GM12878 (cell line): ENCODE data around the gene UBE2F. TPM values are rescaled to one million over a fixed set of nuclear protein-coding genes. Genes with fewer than 3 reads are reported as not detected.

Source experiments
- ATAC-seq: fragments of 200-7000 bp; cut with Tn5 transposase; 3 replicates; pipeline ENCODE4 v1.9.1; 2020; ENCODE audit warnings: mild to moderate bottlenecking, moderate library complexity
- BruUV-seq: library from RNA; stranded (reverse); fragments of 400-500 nt; replicated peaks from 2 replicates; lab custom pipeline; 2021; lab: Mats Ljungman, UMichigan
- CTCF ChIA-PET: fragments of 300-600 bp; sonication (Branson Sonifier 250); formaldehyde crosslinking; extraction: SDS; loops from one replicate; lab custom pipeline; 2021; ENCODE audit warnings: inconsistent platforms; lab: Yijun Ruan, JAX
- POLR2A ChIA-PET: fragments of 350-600 bp; formaldehyde crosslinking; extraction: SDS; loops from one replicate; lab custom pipeline; 2021; ENCODE audit warnings: inconsistent platforms; lab: Charles Lee
- RAD21 ChIA-PET: fragments of 300-600 bp; sonication (Branson Sonifier 250); formaldehyde crosslinking; loops from one replicate; lab custom pipeline; 2023; ENCODE audit warnings: antibody characterized with exemption; ENCODE audit not compliant: unreplicated experiment; lab: Charles Lee
- SMC1A ChIA-PET: fragments of 300-600 bp; sonication (Branson Sonifier 250); formaldehyde crosslinking; loops from one replicate; lab custom pipeline; 2023; ENCODE audit not compliant: unreplicated experiment, uncharacterized antibody; lab: Charles Lee
- DNase-seq: peaks from one replicate; pipeline ENCODE4 v3.0.0-alpha.2; 2011; ENCODE audit warnings: low read depth, low spot score
- FAIRE-seq: peaks from 3 replicates; lab custom pipeline; 2011; peaks lifted over from hg19 to GRCh38; lab: Jason Lieb, UNC
- H2AFZ ChIP-seq: 2 replicates; pipeline ENCODE4 v1.6.0; 2011; ENCODE audit warnings: low read depth, low read length, control low read depth; ENCODE audit not compliant: control insufficient read depth
- H3K27ac ChIP-seq: 2 replicates; pipeline ENCODE4 v1.5.1; 2011; ENCODE audit warnings: control low read depth; ENCODE audit not compliant: control insufficient read depth, insufficient read depth
- H3K27me3 ChIP-seq, 2 experiments: replicated peaks in 1 of 2; 2 replicates each; pipeline versions ENCODE4 v1.6.0 to v1.6.1; 2011; ENCODE audit warnings: low read length in 1 of 2; ENCODE audit not compliant: control insufficient read depth in 2 of 2, insufficient read depth in 2 of 2
- H3K36me3 ChIP-seq, 2 experiments: 2 replicates each; pipeline ENCODE4 v1.5.1; 2011; ENCODE audit warnings: low read length in 1 of 2; ENCODE audit not compliant: control insufficient read depth in 2 of 2, insufficient read depth in 2 of 2
- H3K4me1 ChIP-seq: 2 replicates; pipeline ENCODE4 v1.6.1; 2011; ENCODE audit warnings: mild to moderate bottlenecking, low read length, moderate library complexity, mixed read lengths; ENCODE audit not compliant: control insufficient read depth, insufficient read depth
- H3K4me2 ChIP-seq: 2 replicates; pipeline ENCODE4 v1.6.0; 2011; ENCODE audit warnings: control low read depth; ENCODE audit not compliant: control insufficient read depth, insufficient read depth
- H3K4me3 ChIP-seq: fragments of 200-600 bp; sonication (generic); 2 replicates; pipeline ENCODE4 v1.5.1; 2016
- H3K79me2 ChIP-seq: 2 replicates; pipeline ENCODE4 v1.6.0; 2011; ENCODE audit warnings: low read length; ENCODE audit not compliant: control insufficient read depth, insufficient read depth
- H3K9ac ChIP-seq: 2 replicates; pipeline ENCODE4 v1.8.0; 2011; ENCODE audit warnings: low read length, control low read depth, mixed read lengths; ENCODE audit not compliant: control insufficient read depth, insufficient read depth
- H3K9me3 ChIP-seq: replicated peaks from 3 replicates; pipeline ENCODE4 v1.5.1; 2011; ENCODE audit warnings: mild to moderate bottlenecking, low read length; ENCODE audit not compliant: control insufficient read depth, insufficient read depth
- H4K20me1 ChIP-seq: 2 replicates; pipeline ENCODE4 v1.6.0; 2011; ENCODE audit not compliant: control insufficient read depth, insufficient read depth
- BMI1 ChIP-seq: fragments of 450-650 bp; IDR thresholded peaks from 2 replicates; pipeline ENCODE4 v1.6.1; 2016; ENCODE audit warnings: mild to moderate bottlenecking, moderate library complexity, borderline replicate concordance
- CEBPB ChIP-seq, 2 experiments: fragments of 150-350 bp in 1 of 2; IDR thresholded peaks; 2 replicates each; pipeline ENCODE4 v1.6.1; 2012 to 2014; ENCODE audit warnings: low read depth in 2 of 2, low read length in 2 of 2, borderline replicate concordance in 1 of 2, inconsistent platforms in 1 of 2
- EED ChIP-seq: sonication (generic); IDR thresholded peaks from 2 replicates; pipeline ENCODE4 v1.6.1; 2016; ENCODE audit warnings: antibody characterized with exemption, low read depth
- EP300 ChIP-seq, 2 experiments: fragments of 150-350 bp in 1 of 2; IDR thresholded peaks; 2 replicates each; pipeline ENCODE4 v1.6.1; 2011 to 2012; ENCODE audit warnings: low read depth in 2 of 2, low read length in 2 of 2, borderline replicate concordance in 1 of 2, improper control_type of control experiment in 1 of 2, inconsistent platforms in 1 of 2; ENCODE audit not compliant: control insufficient read depth in 1 of 2
- ESRRA ChIP-seq: IDR thresholded peaks from 2 replicates; pipeline ENCODE4 v1.6.1; 2012; ENCODE audit warnings: mild to moderate bottlenecking, low read length, improper control_type of control experiment
- HDAC2 ChIP-seq: fragments of 200-600 bp; sonication (generic); IDR thresholded peaks from 2 replicates; pipeline ENCODE4 v1.6.1; 2017
- KLF5 ChIP-seq: fragments of 450-650 bp; IDR thresholded peaks from 2 replicates; pipeline ENCODE4 v1.6.1; 2014; ENCODE audit warnings: mild to moderate bottlenecking; ENCODE audit not compliant: partially characterized antibody
- POLR2AphosphoS2 ChIP-seq: IDR thresholded peaks from 2 replicates; pipeline ENCODE4 v1.6.1; 2011; ENCODE audit warnings: low read depth, mild to moderate bottlenecking, low read length, improper control_type of control experiment, moderate library complexity
- POU2F2 ChIP-seq: IDR thresholded peaks from 3 replicates; pipeline ENCODE4 v1.6.1; 2011; ENCODE audit warnings: low read depth, mild to moderate bottlenecking, low read length, borderline replicate concordance
- SRF ChIP-seq, 2 experiments: IDR thresholded peaks; 2 replicates each; pipeline ENCODE4 v1.6.1; 2011; ENCODE audit warnings: low read depth in 2 of 2, low read length in 2 of 2, mild to moderate bottlenecking in 1 of 2, moderate library complexity in 1 of 2
- ZNF384 ChIP-seq: IDR thresholded peaks from 2 replicates; pipeline ENCODE4 v1.6.1; 2012; ENCODE audit warnings: low read depth, mild to moderate bottlenecking, low read length, improper control_type of control experiment, borderline replicate concordance
- WGBS: methylation state at CpG from one replicate; pipeline ENCODE4 v1.1.6; 2016; ENCODE audit warnings: low lambda C conversion rate; ENCODE audit not compliant: insufficient replicate concordance, insufficient coverage; ENCODE audit errors: missing lambda C conversion rate; 5-methylcytosine and 5-hydroxymethylcytosine counted together
- in situ Hi-C: fragments of 300-500 bp; cut with MboI; formaldehyde crosslinking; loops from 9 replicates; pipeline ENCODE4 v1.14.3; 2018; ENCODE audit warnings: mixed read lengths
- intact Hi-C: fragments of 100-400 bp; cut with micrococcal nuclease; formaldehyde crosslinking; loops from one replicate; pipeline ENCODE4 v1.14.2; 2022; ENCODE audit not compliant: unreplicated experiment
- polyA plus RNA-seq, 11 experiments: library from polyadenylated mRNA; depleted of rRNA in 4 of 11; unstranded in 6 of 11; stranded (reverse) in 5 of 11; fragments of >200 nt; fragmentation: Nextera tagmentation in 4 of 11; fragmentation: Illumina TruSeq in 1 of 11; extraction: Ambion mirVana in 4 of 11; extraction: Trizol in 1 of 11; gene quantifications; 1 replicate in 1 of 11; 2 replicates in 10 of 11; pipeline versions ENCODE4 v1.2.1 to v1.2.3, GENCODE V29; 2011 to 2016; ENCODE audit warnings: inconsistent platforms in 2 of 11, missing spikeins in 2 of 11, low read depth in 1 of 11
- total RNA-seq, 4 experiments: library from RNA; depleted of rRNA in 3 of 4; stranded (reverse); fragments of >200 nt in 3 of 4; fragmentation: Illumina TruSeq in 1 of 4; extraction: Trizol in 1 of 4; gene quantifications; 2 replicates each; pipeline versions ENCODE4 v1.2.1 to v1.2.3, GENCODE V29; 2013 to 2021
- TF ChIP-seq, protein P1 (sequence below): IDR thresholded peaks from 2 replicates; pipeline ENCODE4 v1.6.1; 2012; ENCODE audit warnings: low read depth, low read length, improper control_type of control experiment
- TF ChIP-seq, protein P2 (sequence below): fragments of 450-650 bp; IDR thresholded peaks from 2 replicates; pipeline ENCODE4 v1.6.1; 2017; ENCODE audit warnings: low read depth, mild to moderate bottlenecking, moderate library complexity
- TF ChIP-seq, protein P3 (sequence below): IDR thresholded peaks from 2 replicates; pipeline ENCODE4 v1.6.1; 2012; ENCODE audit warnings: mild to moderate bottlenecking, low read depth, low read length
- TF ChIP-seq, protein P4 (sequence below): IDR thresholded peaks from 2 replicates; pipeline ENCODE4 v1.6.1; 2011; ENCODE audit warnings: low read depth, low read length, improper control_type of control experiment, borderline replicate concordance

Gene UBE2F
- total and polyA plus RNA-seq, 10 of the 15 experiments (the other 5 are each of a cell fraction or from before 2014, with no cell fraction given), result 12.3 to 64.4 (median 31.5) TPM

DNA sequence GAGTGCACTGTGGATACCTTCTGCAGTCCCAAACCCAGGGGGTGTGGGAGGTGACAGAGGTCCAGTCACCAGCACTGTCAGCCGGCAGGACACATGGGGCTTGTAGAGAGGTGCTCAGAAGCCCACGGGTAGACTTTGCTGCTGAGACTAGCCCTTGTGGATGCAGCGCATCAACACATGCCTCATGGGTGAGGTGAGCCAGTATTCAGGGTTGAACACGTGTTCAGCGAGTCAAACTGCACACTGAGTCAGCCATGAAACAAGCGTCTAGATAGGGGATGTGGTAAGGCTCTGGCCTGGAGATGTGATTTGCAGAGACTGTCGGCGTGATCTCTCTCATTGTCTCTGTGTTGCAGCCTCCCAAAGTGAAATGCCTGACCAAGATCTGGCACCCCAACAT, 58.2 kb downstream of the UBE2F start (continued):
- no peak for TF ChIP-seq SRF (IDR thresholded peaks at IDR 0.05; ENCODE audit: low read depth in 2 of 2, low read length in 2 of 2)
- TF ChIP-seq, protein P1, sequence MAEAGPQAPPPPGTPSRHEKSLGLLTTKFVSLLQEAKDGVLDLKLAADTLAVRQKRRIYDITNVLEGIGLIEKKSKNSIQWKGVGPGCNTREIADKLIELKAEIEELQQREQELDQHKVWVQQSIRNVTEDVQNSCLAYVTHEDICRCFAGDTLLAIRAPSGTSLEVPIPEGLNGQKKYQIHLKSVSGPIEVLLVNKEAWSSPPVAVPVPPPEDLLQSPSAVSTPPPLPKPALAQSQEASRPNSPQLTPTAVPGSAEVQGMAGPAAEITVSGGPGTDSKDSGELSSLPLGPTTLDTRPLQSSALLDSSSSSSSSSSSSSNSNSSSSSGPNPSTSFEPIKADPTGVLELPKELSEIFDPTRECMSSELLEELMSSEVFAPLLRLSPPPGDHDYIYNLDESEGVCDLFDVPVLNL, result no peak
- no peak for TF ChIP-seq CEBPB (IDR thresholded peaks at IDR 0.05; ENCODE audit: borderline replicate concordance in 1 of 2, low read depth in 2 of 2, low read length in 2 of 2)
- no peak for TF ChIP-seq EED
- no peak for TF ChIP-seq KLF5
- TF ChIP-seq, protein P2, sequence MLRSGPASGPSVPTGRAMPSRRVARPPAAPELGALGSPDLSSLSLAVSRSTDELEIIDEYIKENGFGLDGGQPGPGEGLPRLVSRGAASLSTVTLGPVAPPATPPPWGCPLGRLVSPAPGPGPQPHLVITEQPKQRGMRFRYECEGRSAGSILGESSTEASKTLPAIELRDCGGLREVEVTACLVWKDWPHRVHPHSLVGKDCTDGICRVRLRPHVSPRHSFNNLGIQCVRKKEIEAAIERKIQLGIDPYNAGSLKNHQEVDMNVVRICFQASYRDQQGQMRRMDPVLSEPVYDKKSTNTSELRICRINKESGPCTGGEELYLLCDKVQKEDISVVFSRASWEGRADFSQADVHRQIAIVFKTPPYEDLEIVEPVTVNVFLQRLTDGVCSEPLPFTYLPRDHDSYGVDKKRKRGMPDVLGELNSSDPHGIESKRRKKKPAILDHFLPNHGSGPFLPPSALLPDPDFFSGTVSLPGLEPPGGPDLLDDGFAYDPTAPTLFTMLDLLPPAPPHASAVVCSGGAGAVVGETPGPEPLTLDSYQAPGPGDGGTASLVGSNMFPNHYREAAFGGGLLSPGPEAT, result no peak

DNA sequence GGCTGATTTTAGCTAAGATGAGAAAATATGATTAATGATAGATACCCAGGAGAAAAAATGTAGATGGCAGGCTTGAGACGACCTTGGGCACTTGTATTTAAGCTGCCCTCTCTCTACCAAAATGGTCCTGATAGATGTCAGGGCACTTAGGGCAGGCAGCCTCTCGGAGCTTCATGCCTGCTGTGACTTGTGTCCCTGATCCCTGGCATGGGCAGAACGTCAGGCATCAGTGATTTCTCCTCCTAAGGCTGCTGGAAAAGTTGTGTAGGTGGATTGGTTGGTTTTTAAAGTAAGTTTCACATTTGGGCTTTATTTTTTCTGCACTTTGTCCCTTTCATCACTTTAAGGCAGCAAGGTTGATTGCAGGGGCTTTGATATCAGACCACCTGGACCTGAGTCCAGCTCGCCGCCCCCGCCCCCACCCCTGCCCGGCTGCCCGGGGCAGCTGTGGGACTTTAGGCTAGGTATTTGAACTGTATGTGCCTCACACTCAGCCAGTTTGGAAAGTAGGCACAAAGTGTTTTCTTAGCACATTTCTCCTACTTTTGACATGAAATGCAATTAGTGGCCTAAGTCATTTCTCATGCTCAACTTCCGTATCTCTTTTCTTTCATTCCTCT, 59.0 kb downstream of the UBE2F start:
- 88% methylated on average over 9 of the region's 9 CpGs for WGBS
- RAD21 ChIA-PET, result no interaction called here
- no peak for TF ChIP-seq POLR2AphosphoS2
- no peak for TF ChIP-seq BMI1
- TF ChIP-seq ZNF384, result no peak
- TF ChIP-seq HDAC2, result no peak
- no peak for TF ChIP-seq EP300 (IDR thresholded peaks at IDR 0.05; ENCODE audit: borderline replicate concordance in 1 of 2, control insufficient read depth in 1 of 2, low read depth in 2 of 2, low read length in 2 of 2)
- no peak for TF ChIP-seq POU2F2
- no peak for TF ChIP-seq ESRRA
- TF ChIP-seq, protein P3, sequence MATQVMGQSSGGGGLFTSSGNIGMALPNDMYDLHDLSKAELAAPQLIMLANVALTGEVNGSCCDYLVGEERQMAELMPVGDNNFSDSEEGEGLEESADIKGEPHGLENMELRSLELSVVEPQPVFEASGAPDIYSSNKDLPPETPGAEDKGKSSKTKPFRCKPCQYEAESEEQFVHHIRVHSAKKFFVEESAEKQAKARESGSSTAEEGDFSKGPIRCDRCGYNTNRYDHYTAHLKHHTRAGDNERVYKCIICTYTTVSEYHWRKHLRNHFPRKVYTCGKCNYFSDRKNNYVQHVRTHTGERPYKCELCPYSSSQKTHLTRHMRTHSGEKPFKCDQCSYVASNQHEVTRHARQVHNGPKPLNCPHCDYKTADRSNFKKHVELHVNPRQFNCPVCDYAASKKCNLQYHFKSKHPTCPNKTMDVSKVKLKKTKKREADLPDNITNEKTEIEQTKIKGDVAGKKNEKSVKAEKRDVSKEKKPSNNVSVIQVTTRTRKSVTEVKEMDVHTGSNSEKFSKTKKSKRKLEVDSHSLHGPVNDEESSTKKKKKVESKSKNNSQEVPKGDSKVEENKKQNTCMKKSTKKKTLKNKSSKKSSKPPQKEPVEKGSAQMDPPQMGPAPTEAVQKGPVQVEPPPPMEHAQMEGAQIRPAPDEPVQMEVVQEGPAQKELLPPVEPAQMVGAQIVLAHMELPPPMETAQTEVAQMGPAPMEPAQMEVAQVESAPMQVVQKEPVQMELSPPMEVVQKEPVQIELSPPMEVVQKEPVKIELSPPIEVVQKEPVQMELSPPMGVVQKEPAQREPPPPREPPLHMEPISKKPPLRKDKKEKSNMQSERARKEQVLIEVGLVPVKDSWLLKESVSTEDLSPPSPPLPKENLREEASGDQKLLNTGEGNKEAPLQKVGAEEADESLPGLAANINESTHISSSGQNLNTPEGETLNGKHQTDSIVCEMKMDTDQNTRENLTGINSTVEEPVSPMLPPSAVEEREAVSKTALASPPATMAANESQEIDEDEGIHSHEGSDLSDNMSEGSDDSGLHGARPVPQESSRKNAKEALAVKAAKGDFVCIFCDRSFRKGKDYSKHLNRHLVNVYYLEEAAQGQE, result no peak
- TF ChIP-seq, protein P4, sequence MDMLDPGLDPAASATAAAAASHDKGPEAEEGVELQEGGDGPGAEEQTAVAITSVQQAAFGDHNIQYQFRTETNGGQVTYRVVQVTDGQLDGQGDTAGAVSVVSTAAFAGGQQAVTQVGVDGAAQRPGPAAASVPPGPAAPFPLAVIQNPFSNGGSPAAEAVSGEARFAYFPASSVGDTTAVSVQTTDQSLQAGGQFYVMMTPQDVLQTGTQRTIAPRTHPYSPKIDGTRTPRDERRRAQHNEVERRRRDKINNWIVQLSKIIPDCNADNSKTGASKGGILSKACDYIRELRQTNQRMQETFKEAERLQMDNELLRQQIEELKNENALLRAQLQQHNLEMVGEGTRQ, result no peak

More for the DNA sequence above, 59.0 kb downstream of the UBE2F start:
- ChIA-PET POLR2A (no interaction called here), CTCF (interaction anchor here (0.7 to 1.6 kb wide), 2 partner anchors 51 to 56 kb away, joined by 3 read pairs; no protein-coding TSS in a partner anchor), SMC1A (interaction anchor here (0.8 kb wide), 1 partner anchor 14 kb away, joined by 3 read pairs; no protein-coding TSS in a partner anchor)
- Histone ChIP-seq H3K27me3 (no peaks in the 10 kb centered on the region), H3K4me3 (no peak overlapping the region), H3K9me3 (no peaks in the 10 kb centered on the region), H3K79me2 (no peaks in the 10 kb centered on the region), H3K27ac (no peak overlapping the region), H3K36me3 (peaks cover 7 to 9% of the 10 kb centered on the region in 2 experiments), H3K4me1 (no peaks in the 10 kb centered on the region), H2AFZ (no peak overlapping the region), H4K20me1 (no peaks in the 10 kb centered on the region), H3K4me2 (no peak overlapping the region), H3K9ac (no peak overlapping the region)
- FAIRE-seq (no peak), DNase-seq (no peak), ATAC-seq (no peak)
- BruUV-seq, result no TSS peak
- in situ Hi-C loops, result no loop called here
- intact Hi-C loops, result no loop called here
